Chondrocyte (in vitro differentiated cells): ENCODE results near the gene CTNNBL1. TPM values are rescaled to one million over a fixed set of nuclear protein-coding genes. Genes with fewer than 3 reads are reported as not detected.

Experiments
- DNase-seq: peaks from one replicate; pipeline ENCODE4 v3.0.0; 2021; ENCODE audit warnings: mixed read lengths, low spot score
- H3K27ac Mint-ChIP-seq: one replicate; pipeline ENCODE4 v1.8.0; 2021; ENCODE audit warnings: mild to moderate bottlenecking, moderate library complexity, mixed read lengths; ENCODE audit not compliant: unreplicated experiment
- H3K27me3 Mint-ChIP-seq: 2 replicates; pipeline ENCODE4 v1.8.0; 2021; ENCODE audit warnings: low read depth, mixed read lengths
- H3K36me3 Mint-ChIP-seq: 2 replicates; pipeline ENCODE4 v1.8.0; 2021; ENCODE audit warnings: low read depth, mixed read lengths
- H3K4me1 Mint-ChIP-seq: 2 replicates; pipeline ENCODE4 v1.8.0; 2021; ENCODE audit warnings: low read depth, mild to moderate bottlenecking, mixed read lengths
- H3K4me3 Mint-ChIP-seq: one replicate; pipeline ENCODE4 v1.8.0; 2021; ENCODE audit warnings: mild to moderate bottlenecking, moderate library complexity, mixed read lengths; ENCODE audit not compliant: unreplicated experiment
- H3K9me3 Mint-ChIP-seq: 2 replicates; pipeline ENCODE4 v1.8.0; 2021; ENCODE audit warnings: low read depth, mixed read lengths
- CTCF ChIP-seq: fragments of 200-600 bp; sonication (generic); IDR thresholded peaks from 2 replicates; pipeline ENCODE4 v1.5.0; 2021; ENCODE audit warnings: antibody characterized with exemption, mild to moderate bottlenecking, moderate library complexity
- total RNA-seq: library from RNA; stranded (reverse); gene quantifications from 3 replicates; pipeline ENCODE4 v1.2.1, GENCODE V29; 2021

Gene CTNNBL1
- total RNA-seq, 1 donor from 2014 or later = 36.0 TPM

DNA sequence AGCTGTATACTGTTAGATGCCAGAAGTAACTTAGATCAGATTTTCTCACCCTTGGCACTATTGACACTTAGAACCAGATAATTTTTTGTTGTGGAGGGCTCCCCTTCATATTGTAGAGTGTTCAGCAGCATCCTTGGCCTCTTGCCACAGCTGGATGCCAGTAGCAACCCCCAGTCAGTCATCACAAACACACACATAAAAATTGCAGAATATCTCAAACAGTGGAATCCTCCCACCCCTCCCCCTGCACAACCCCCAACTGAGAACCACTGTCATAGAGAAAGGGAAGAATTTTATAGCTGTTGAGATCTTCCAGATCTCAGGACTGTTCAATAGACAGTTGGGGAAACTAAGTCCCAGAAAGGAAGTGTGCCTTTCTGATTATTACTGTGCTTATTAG lies 127.9 kb downstream of the CTNNBL1 start:
- H3K4me1 Mint-ChIP-seq = peaks cover 32% of the 10 kb centered on the region
- H3K36me3 Mint-ChIP-seq = no peaks in the 10 kb centered on the region
- H3K27ac Mint-ChIP-seq = peak overlapping the region; percentile 96
- peak overlapping the region; percentile 9 for H3K4me3 Mint-ChIP-seq
- no peaks in the 10 kb centered on the region for H3K27me3 Mint-ChIP-seq
- H3K9me3 Mint-ChIP-seq = no peaks in the 10 kb centered on the region
- TF ChIP-seq CTCF = no peak
- no peak for DNase-seq

GRCh38 chr20:37822141-37822601 lies 128.3 kb downstream of the CTNNBL1 start:
- H3K9me3 Mint-ChIP-seq = no peaks in the 10 kb centered on the region
- H3K4me1 Mint-ChIP-seq = peaks cover 32% of the 10 kb centered on the region
- TF ChIP-seq CTCF = no peak
- H3K27me3 Mint-ChIP-seq = no peaks in the 10 kb centered on the region
- H3K4me3 Mint-ChIP-seq = peak overlapping the region; percentile 43
- H3K27ac Mint-ChIP-seq = peak overlapping the region; percentile 96
- H3K36me3 Mint-ChIP-seq = no peaks in the 10 kb centered on the region
- DNase-seq = no peak

DNA sequence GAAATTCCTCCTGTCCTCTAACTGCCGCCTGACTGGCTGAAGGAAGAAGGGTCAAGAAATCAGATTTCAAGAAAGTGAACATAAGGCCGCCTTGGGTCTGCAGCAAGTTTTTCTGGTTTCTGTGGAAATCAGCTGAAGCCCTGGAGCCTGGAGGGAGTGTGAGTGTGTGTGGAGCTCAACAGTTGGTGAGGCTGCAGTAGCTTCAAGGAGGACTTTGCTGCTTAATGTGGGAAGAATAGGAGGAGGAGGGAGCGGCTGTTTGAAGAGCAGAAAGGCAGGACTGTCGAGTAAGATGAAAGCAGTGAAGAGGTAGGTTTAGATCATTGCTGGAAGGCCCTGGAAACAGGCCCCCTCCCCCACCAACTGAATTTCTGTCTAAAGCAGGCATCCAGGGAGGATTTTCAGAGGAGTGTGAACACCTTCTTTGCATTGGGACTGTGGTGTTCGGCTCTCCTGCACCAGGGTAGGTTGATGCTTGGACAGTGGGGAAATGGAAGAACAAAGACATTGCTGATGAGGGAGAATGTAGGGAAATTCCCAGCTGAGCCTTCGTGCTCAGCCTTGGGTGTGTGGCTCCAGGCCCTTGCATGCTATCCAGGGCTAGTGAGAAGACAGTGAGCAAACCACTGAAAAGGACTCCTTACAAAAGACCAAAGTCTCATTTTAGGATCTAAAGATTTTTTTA lies 129.6 kb downstream of the CTNNBL1 start:
- Mint-ChIP-seq H3K27me3 (no peaks in the 10 kb centered on the region), H3K36me3 (no peaks in the 10 kb centered on the region), H3K4me1 (peaks cover 32% of the 10 kb centered on the region), H3K27ac (peak overlapping the region; percentile 55), H3K9me3 (no peaks in the 10 kb centered on the region), H3K4me3 (no peak overlapping the region)
- TF ChIP-seq CTCF = no peak
- DNase-seq = no peak

DNA sequence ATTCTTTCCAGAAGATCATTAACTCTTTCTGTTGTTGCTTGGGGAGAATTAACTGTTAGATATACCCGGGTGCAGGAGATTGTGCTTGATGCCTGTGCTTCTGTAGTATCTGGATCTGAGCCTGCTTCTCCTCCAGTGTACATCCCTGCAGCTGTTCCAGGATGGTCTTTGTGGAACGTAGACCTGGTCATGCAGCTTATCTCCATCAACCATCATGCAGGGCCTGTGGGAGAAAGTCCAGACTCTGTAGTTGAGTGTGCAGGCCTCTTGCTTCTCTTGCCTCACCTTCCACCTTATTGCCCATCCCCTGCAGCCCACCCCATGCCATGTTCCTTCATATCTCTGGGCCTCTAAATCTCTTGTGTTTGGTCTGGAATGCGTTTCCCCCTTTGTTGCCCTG lies 133.8 kb downstream of the CTNNBL1 start:
- H3K4me3 Mint-ChIP-seq = no peak overlapping the region
- no peak for TF ChIP-seq CTCF
- H3K9me3 Mint-ChIP-seq = no peaks in the 10 kb centered on the region
- H3K27ac Mint-ChIP-seq = no peak overlapping the region
- no peaks in the 10 kb centered on the region for H3K27me3 Mint-ChIP-seq
- H3K36me3 Mint-ChIP-seq = no peaks in the 10 kb centered on the region
- peaks cover 14% of the 10 kb centered on the region for H3K4me1 Mint-ChIP-seq
- DNase-seq = no peak

GRCh38 chr20:37828684-37829083 lies 134.9 kb downstream of the CTNNBL1 start:
- no peak for DNase-seq
- Mint-ChIP-seq H3K36me3 (no peaks in the 10 kb centered on the region), H3K4me3 (no peak overlapping the region), H3K9me3 (no peaks in the 10 kb centered on the region), H3K4me1 (peaks cover 3% of the 10 kb centered on the region), H3K27me3 (no peaks in the 10 kb centered on the region), H3K27ac (no peak overlapping the region)
- no peak for TF ChIP-seq CTCF
